ENCODE results near the gene STUB1. TPM values are rescaled to one million over a fixed set of nuclear protein-coding genes. Genes with fewer than 3 reads are reported as not detected.

Gene STUB1
- total RNA-seq, 2 donors from 2014 or later = 65.5 to 67.4 TPM

DNA sequence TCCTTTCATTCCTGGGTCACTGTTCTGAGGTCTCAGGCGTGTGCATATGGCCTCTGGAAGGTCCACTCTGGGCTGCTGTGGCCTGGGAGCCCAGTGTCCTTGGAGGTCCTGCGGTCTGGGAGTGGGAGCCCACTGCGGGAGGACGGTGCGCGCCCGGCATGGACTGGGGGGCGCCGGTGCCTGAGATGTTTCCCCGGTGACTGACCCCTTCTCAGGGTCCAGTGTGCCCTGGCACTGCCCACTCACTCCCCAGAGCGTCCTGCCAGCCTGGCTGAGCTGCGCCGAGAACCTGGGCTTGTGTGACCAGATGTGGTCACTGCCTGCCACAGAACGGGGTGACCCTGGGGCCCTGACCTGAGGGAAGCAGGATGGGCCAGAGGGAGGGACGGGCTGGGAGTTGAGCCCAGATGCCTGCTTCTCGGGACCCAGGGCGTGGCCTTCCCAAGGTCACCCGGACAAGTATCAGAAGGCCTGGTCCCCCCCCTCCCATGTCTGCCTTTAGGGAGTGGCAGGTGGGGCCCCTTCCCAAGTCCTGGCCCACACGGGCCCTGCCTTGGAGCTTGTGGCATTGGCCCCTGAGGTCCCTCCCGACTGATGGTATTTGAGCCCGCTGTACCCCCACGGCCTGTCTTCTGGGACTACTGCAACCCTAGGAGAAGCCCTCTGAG is 5.9 kb upstream of the STUB1 start:
- no peak for DNase-seq
- H3K4me1 Mint-ChIP-seq = peaks cover 9% of the 10 kb centered on the region
- no peaks in the 10 kb centered on the region for H3K27me3 Mint-ChIP-seq
- peak overlapping the region; percentile 53 for H3K4me3 Mint-ChIP-seq
- H3K27ac Mint-ChIP-seq = no peak overlapping the region
- ATAC-seq = no peak
- H3K9me3 ChIP-seq (ENCODE audit: control insufficient read depth, low read length, poor library complexity, severe bottlenecking) = no peaks in the 10 kb centered on the region
- no peaks in the 10 kb centered on the region for H3K36me3 Mint-ChIP-seq (ENCODE audit: low read depth)

DNA sequence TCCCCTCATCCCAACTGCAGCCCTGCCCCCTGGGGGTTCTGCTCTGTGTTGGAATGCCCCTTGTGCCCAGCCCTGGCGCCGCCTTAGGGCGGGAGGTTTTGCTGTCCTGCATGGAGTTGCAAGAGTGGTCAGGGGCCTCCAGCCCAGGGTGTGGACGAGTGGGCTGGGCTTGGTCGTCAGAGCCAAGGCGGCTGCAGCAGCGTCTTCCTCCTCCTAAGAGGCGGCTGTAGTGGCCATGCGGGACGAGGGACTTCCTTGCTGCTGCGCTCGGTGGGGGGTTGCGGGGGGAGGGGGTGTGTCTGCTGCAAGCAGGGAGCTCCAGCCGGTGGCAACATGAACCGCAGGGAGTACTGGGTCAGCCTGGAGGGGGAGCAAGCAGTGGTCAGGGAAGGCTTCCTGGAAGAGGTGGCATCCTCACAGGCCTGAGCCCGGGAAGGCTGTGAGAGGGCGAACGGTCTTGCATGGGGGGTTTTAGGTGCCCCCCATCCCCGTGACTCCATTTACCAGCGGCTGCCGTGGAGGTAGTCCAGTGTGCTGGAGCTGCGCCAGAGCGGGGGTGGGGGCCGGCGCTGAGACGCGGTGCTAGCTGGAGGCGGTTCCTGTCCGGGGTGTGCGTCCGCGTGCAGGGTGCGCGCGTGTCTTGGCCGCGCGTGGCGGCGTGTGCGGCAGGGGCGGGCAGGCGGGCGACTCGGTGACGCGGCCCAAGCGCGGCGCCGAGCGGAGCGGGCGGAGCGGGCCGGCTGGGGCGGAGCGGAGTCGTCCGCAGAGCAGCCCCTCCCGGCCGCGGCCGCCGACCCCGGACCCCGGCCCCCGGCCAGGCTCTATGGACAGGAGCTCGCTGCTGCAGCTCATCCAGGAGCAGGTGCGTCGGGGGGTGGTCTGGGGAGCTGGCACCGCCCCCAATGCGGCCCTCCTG is 5.0 kb upstream of the STUB1 start, which contains the start of gene RHBDL1:
Gene RHBDL1 (plus strand): TSS at position 704 of the 916 bp plus-strand sequence. CDS start 120 bp downstream, at position 824.
- no peaks in the 10 kb centered on the region for H3K27me3 Mint-ChIP-seq
- peaks cover 11% of the 10 kb centered on the region for H3K4me1 Mint-ChIP-seq
- ATAC-seq (no peak), DNase-seq (no peak)
- H3K36me3 Mint-ChIP-seq (ENCODE audit: low read depth) = no peaks in the 10 kb centered on the region
- no peaks in the 10 kb centered on the region for H3K9me3 ChIP-seq (ENCODE audit: control insufficient read depth, low read length, poor library complexity, severe bottlenecking)
- H3K27ac Mint-ChIP-seq = no peak within 1 kb of the TSS
- peak within 1 kb of the TSS; percentile 53 for H3K4me3 Mint-ChIP-seq

GRCh38 chr16:675884-676564 is 4.2 kb upstream of the STUB1 start:
- Mint-ChIP-seq H3K27me3 (no peaks in the 10 kb centered on the region), H3K4me3 (no peak overlapping the region), H3K36me3 (ENCODE audit: low read depth) (no peaks in the 10 kb centered on the region), H3K27ac (no peak overlapping the region), H3K4me1 (peaks cover 11% of the 10 kb centered on the region)
- H3K9me3 ChIP-seq (ENCODE audit: control insufficient read depth, low read length, poor library complexity, severe bottlenecking) = no peaks in the 10 kb centered on the region
- no peak for ATAC-seq
- DNase-seq = no peak

- ATAC-seq = no peak
- H3K4me3 Mint-ChIP-seq = no peak overlapping the region
These were observed 3.7 kb upstream of the STUB1 start for GRCh38 chr16:676565-676902.

DNA sequence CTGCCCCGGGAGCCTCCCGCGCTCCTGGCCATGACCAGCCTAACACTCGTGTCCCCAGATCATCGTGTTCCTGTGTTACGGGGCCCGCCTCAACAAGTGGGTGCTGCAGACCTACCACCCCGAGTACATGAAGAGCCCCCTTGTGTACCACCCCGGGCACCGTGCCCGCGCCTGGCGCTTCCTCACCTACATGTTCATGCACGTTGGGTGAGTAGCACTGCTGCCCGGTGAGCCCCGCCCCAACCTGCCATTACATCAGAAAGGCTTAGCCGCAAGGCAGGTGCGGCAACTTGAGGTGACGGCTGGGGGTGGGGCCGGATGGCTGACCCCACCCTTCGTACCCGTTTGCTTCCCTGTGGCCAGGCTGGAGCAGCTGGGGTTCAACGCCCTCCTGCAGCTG is 3.3 kb upstream of the STUB1 start:
- H3K27ac Mint-ChIP-seq = no peak overlapping the region
- ATAC-seq = no peak

More at GRCh38 chr16:676565-676902, 3.7 kb upstream of the STUB1 start:
- no peaks in the 10 kb centered on the region for H3K9me3 ChIP-seq (ENCODE audit: control insufficient read depth, low read length, poor library complexity, severe bottlenecking)
- DNase-seq = no peak
- Mint-ChIP-seq H3K4me1 (peaks cover 13% of the 10 kb centered on the region), H3K27me3 (no peaks in the 10 kb centered on the region), H3K27ac (no peak overlapping the region), H3K36me3 (ENCODE audit: low read depth) (no peaks in the 10 kb centered on the region)

GRCh38 chr16:677316-678190 is 2.7 kb upstream of the STUB1 start:
- no peaks in the 10 kb centered on the region for H3K27me3 Mint-ChIP-seq
- no peak for ATAC-seq
- H3K9me3 ChIP-seq (ENCODE audit: control insufficient read depth, low read length, poor library complexity, severe bottlenecking) = no peaks in the 10 kb centered on the region
- H3K27ac Mint-ChIP-seq = no peak overlapping the region
- H3K4me1 Mint-ChIP-seq = peaks cover 20% of the 10 kb centered on the region
- no peaks in the 10 kb centered on the region for H3K36me3 Mint-ChIP-seq (ENCODE audit: low read depth)
- peak overlapping the region; percentile 80 for H3K4me3 Mint-ChIP-seq
- DNase-seq = no peak

More for the DNA sequence above, 3.3 kb upstream of the STUB1 start:
- DNase-seq = peak in 1 of 3 donors; percentile 38
- peak overlapping the region; percentile 80 for H3K4me3 Mint-ChIP-seq
- no peaks in the 10 kb centered on the region for H3K9me3 ChIP-seq (ENCODE audit: control insufficient read depth, low read length, poor library complexity, severe bottlenecking)
- H3K4me1 Mint-ChIP-seq = peaks cover 16% of the 10 kb centered on the region
- no peaks in the 10 kb centered on the region for H3K36me3 Mint-ChIP-seq (ENCODE audit: low read depth)
- H3K27me3 Mint-ChIP-seq = no peaks in the 10 kb centered on the region

GRCh38 chr16:678209-678857 is 1.9 kb upstream of the STUB1 start:
- DNase-seq (no peak), ATAC-seq (no peak)
- Mint-ChIP-seq H3K27me3 (no peaks in the 10 kb centered on the region), H3K4me1 (peaks cover 25% of the 10 kb centered on the region), H3K4me3 (peak overlapping the region; percentile 76), H3K27ac (peak overlapping the region; percentile 34), H3K36me3 (ENCODE audit: low read depth) (no peaks in the 10 kb centered on the region)
- H3K9me3 ChIP-seq (ENCODE audit: control insufficient read depth, low read length, poor library complexity, severe bottlenecking) = no peaks in the 10 kb centered on the region

- ATAC-seq (no peak), DNase-seq (peak in 2 of 3 donors; percentile 50 to 53)
- Mint-ChIP-seq H3K4me3 (peak overlapping the region; percentile 82), H3K36me3 (ENCODE audit: low read depth) (no peaks in the 10 kb centered on the region), H3K4me1 (peaks cover 26% of the 10 kb centered on the region), H3K27ac (peak overlapping the region; percentile 34), H3K27me3 (no peaks in the 10 kb centered on the region)
- no peaks in the 10 kb centered on the region for H3K9me3 ChIP-seq (ENCODE audit: control insufficient read depth, low read length, poor library complexity, severe bottlenecking)
These were observed 1.1 kb upstream of the STUB1 start for GRCh38 chr16:678858-679813.

DNA sequence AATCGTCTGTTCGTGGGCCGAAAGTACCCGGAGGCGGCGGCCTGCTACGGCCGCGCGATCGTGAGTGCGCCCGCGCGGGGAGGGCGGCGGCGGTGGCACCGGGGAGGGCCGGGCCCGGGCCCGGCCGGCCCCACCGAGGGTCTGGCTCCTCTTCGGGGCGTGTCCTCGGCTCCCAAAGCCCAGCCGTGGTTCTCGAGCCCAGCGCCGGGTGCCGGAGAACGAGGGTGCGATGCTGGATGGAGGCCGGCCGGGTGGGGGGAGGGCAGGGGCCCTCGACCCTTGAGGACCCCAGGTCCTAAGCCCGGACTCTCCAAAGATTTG is 375 bp downstream of the STUB1 start:
- Mint-ChIP-seq H3K4me3 (peak overlapping the region; percentile 83), H3K27ac (peak overlapping the region; percentile 37), H3K4me1 (peaks cover 20% of the 10 kb centered on the region), H3K27me3 (no peaks in the 10 kb centered on the region), H3K36me3 (ENCODE audit: low read depth) (no peaks in the 10 kb centered on the region)
- no peaks in the 10 kb centered on the region for H3K9me3 ChIP-seq (ENCODE audit: control insufficient read depth, low read length, poor library complexity, severe bottlenecking)
- ATAC-seq (no peak), DNase-seq (no peak)

DNA sequence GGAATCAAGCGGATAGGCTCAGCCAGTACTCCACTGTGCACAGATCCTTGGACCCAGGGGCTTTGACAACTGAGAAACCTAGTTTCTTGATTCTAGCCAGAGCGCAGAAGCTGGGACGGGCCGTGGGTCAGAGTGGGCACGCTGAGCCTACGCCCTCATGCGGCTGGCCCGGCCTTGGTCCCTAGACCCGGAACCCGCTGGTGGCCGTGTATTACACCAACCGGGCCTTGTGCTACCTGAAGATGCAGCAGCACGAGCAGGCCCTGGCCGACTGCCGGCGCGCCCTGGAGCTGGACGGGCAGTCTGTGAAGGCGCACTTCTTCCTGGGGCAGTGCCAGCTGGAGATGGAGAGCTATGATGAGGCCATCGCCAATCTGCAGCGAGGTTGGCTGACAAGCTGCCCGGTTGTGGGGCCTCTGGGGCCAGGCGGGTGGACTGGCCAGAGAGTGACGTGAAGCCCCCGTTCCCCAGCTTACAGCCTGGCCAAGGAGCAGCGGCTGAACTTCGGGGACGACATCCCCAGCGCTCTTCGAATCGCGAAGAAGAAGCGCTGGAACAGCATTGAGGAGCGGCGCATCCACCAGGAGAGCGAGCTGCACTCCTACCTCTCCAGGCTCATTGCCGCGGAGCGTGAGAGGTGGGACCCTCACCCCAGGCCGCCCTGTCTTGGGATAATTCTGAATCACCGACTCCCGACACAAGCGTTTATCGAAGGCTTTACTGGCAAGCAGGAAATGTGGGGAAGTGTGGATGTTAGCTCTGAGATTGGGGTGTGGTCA is 946 bp downstream of the STUB1 start:
- no peaks in the 10 kb centered on the region for H3K36me3 Mint-ChIP-seq (ENCODE audit: low read depth)
- H3K4me3 Mint-ChIP-seq = peak overlapping the region; percentile 83
- ATAC-seq (no peak), DNase-seq (no peak)
- H3K4me1 Mint-ChIP-seq = peaks cover 20% of the 10 kb centered on the region
- no peaks in the 10 kb centered on the region for H3K27me3 Mint-ChIP-seq
- H3K27ac Mint-ChIP-seq = peak overlapping the region; percentile 37
- no peaks in the 10 kb centered on the region for H3K9me3 ChIP-seq (ENCODE audit: control insufficient read depth, low read length, poor library complexity, severe bottlenecking)
